ENCODE results near the gene BMI1. TPM values are rescaled to one million over a fixed set of nuclear protein-coding genes. Genes with fewer than 3 reads are reported as not detected.

The BMI1 gene
- total and polyA plus RNA-seq, 2 donors (not counting 3 experiments of a cell fraction or from before 2014, with no cell fraction given), result 12.0 to 25.1 TPM

- peak; percentile 91 for FAIRE-seq
- Histone ChIP-seq H3K27ac (ENCODE audit: insufficient read depth, low read depth, low read length) (no peak overlapping the region), H3K9me3 (replicated peaks; ENCODE audit: control insufficient read depth, insufficient read depth, low read length) (no peaks in the 10 kb centered on the region), H4K20me1 (replicated peaks; ENCODE audit: control insufficient read depth, extremely low read depth, insufficient read depth, low read length) (no peaks in the 10 kb centered on the region), H3K4me3 (replicated peaks in 1 of 3; ENCODE audit: insufficient read depth in 1 of 3, low read depth in 1 of 3, low read length in 3 of 3) (no peak overlapping the region), H3K36me3 (ENCODE audit: control insufficient read depth in 2 of 2, extremely low read depth in 1 of 2, insufficient read depth in 2 of 2, low read length in 2 of 2) (no peaks in the 10 kb centered on the region), H3K27me3 (ENCODE audit: control insufficient read depth in 2 of 2, insufficient read depth in 2 of 2, low read length in 2 of 2) (no peaks in the 10 kb centered on the region), H3K4me2 (ENCODE audit: insufficient read depth, low read length) (peak overlapping the region; percentile 78), H3K79me2 (ENCODE audit: control insufficient read depth, insufficient read depth, low read length) (no peaks in the 10 kb centered on the region), H3K4me1 (ENCODE audit: control insufficient read depth, extremely low read depth, insufficient read depth, low read length) (peaks cover 18% of the 10 kb centered on the region), H3K9me1 (replicated peaks; ENCODE audit: control insufficient read depth, extremely low read depth, insufficient read depth, low read length) (no peaks in the 10 kb centered on the region), H2AFZ (ENCODE audit: low read depth, low read length) (peak overlapping the region; percentile 30), H3K9ac (replicated peaks; ENCODE audit: extremely low read depth, insufficient read depth, low read length) (no peak overlapping the region)
- TF ChIP-seq CTCF (IDR thresholded peaks at IDR 0.05; ENCODE audit: extremely low read depth in 1 of 2, insufficient read depth in 1 of 2, low read depth in 1 of 2, low read length in 2 of 2) (no peak), FOS (IDR thresholded peaks at IDR 0.05; ENCODE audit: borderline replicate concordance, insufficient read depth, low read length) (peak; percentile 62), EZH2 (IDR thresholded peaks at IDR 0.05; ENCODE audit: borderline replicate concordance, low read depth, low read length, severe bottlenecking) (no peak), GATA2 (IDR thresholded peaks at IDR 0.05; ENCODE audit: insufficient read depth, insufficient read length, low read depth, low read length) (peak; percentile 63)
- ChIA-PET CTCF (interaction anchor here (0.9 to 1.7 kb wide), 2 partner anchors 13 to 614 kb away, joined by 3 to 4 read pairs; no protein-coding TSS in a partner anchor), POLR2A (no interaction called here)
- intact Hi-C loops (cut with micrococcal nuclease), result no loop called here
- dilution Hi-C loops (cut with MboI; ENCODE audit: extremely low pct_ligation_motif_present, low sequenced_read_pairs), result no loop called here
- DNase-seq (ENCODE audit: low read depth, low spot score), result peak; percentile 50
- no TSS peak for BruUV-seq (replicated peaks)
Measured at GRCh38 chr10:22374489-22375126, 53.7 kb downstream of the BMI1 start.

All from endothelial cell of umbilical vein (primary cell).